B cell (primary cell): ENCODE results near the gene RGS9BP. TPM values are rescaled to one million over a fixed set of nuclear protein-coding genes. Genes with fewer than 3 reads are reported as not detected.

Experiments
- ATAC-seq: fragments of 200-7000 bp; cut with Tn5 transposase; one replicate; pipeline ENCODE4 v1.10.0; 2021; ENCODE audit warnings: low read depth, mild to moderate bottlenecking, moderate number of reproducible peaks, moderate library complexity
- CTCF ChIA-PET: fragments of 350-600 bp; sonication (Branson Sonifier 250); formaldehyde crosslinking; loops from one replicate; lab custom pipeline; 2021; ENCODE audit warnings: antibody characterized with exemption, inconsistent platforms; lab: Charles Lee
- POLR2A ChIA-PET: fragments of 350-600 bp; sonication (Branson Sonifier 250); formaldehyde crosslinking; loops from one replicate; lab custom pipeline; 2021; ENCODE audit warnings: antibody characterized with exemption; lab: Charles Lee
- DNase-seq: peaks from one replicate; pipeline ENCODE4 v3.0.0; 2013
- H2AFZ ChIP-seq: 2 replicates; pipeline ENCODE4 v1.6.1; 2012; ENCODE audit warnings: mild to moderate bottlenecking, low read depth, low read length; ENCODE audit not compliant: insufficient read depth, poor library complexity, severe bottlenecking
- H3K27ac ChIP-seq, 2 donors: 1 replicate in 1 of 2; 2 replicates in 1 of 2; pipeline ENCODE4 v1.5.1; 2012 to 2013; ENCODE audit warnings: low read length in 2 of 2, mild to moderate bottlenecking in 2 of 2, moderate library complexity in 1 of 2
- H3K27me3 ChIP-seq, 4 experiments: fragments of 200-600 bp in 1 of 4; sonication (generic) in 1 of 4; replicated peaks in 1 of 4; 1 replicate in 2 of 4; 2 replicates in 2 of 4; pipeline versions ENCODE4 v1.6.1 to v1.7.0; 2013 to 2016; ENCODE audit warnings: low read length in 3 of 4, mild to moderate bottlenecking in 2 of 4, mixed read lengths in 1 of 4, moderate library complexity in 1 of 4; ENCODE audit not compliant: insufficient read depth in 4 of 4, control insufficient read depth in 3 of 4; ENCODE audit errors: control extremely low read depth in 1 of 4
- H3K36me3 ChIP-seq, 2 experiments: replicated peaks in 1 of 2; 1 replicate in 1 of 2; 2 replicates in 1 of 2; pipeline versions ENCODE4 v1.6.1 to v1.7.1; 2013; ENCODE audit warnings: low read length in 1 of 2; ENCODE audit not compliant: insufficient read depth in 2 of 2, control insufficient read depth in 1 of 2; ENCODE audit errors: control extremely low read depth in 1 of 2, extremely low read depth in 1 of 2
- H3K4me1 ChIP-seq, 2 donors: fragments of 200-600 bp in 1 of 2; sonication (generic) in 1 of 2; 1 replicate in 1 of 2; 2 replicates in 1 of 2; pipeline versions ENCODE4 v1.5.1 to v1.6.1; 2013 to 2017; ENCODE audit warnings: low read length in 2 of 2; ENCODE audit not compliant: control insufficient read depth in 2 of 2, insufficient read depth in 2 of 2
- H3K4me2 ChIP-seq: replicated peaks from 2 replicates; pipeline ENCODE3; 2012; ENCODE audit warnings: mild to moderate bottlenecking, low read depth, low read length; ENCODE audit not compliant: poor library complexity, severe bottlenecking
- H3K4me3 ChIP-seq, 5 experiments: fragments of 200-600 bp in 1 of 5; sonication (generic) in 1 of 5; 1 replicate in 3 of 5; 2 replicates in 2 of 5; pipeline versions ENCODE4 v1.5.1 to v1.7.0; 2011 to 2016; ENCODE audit warnings: low read length in 4 of 5, mild to moderate bottlenecking in 4 of 5, low read depth in 2 of 5, control low read depth in 1 of 5, moderate library complexity in 1 of 5; ENCODE audit not compliant: insufficient read depth in 1 of 5; ENCODE audit errors: control extremely low read depth in 1 of 5, extremely low read depth in 1 of 5
- H3K79me2 ChIP-seq: fragments of 200-600 bp; sonication (generic); one replicate; pipeline ENCODE4 v1.6.0; 2016; ENCODE audit warnings: low read length; ENCODE audit not compliant: control insufficient read depth, insufficient read depth
- H3K9ac ChIP-seq: fragments of 200-600 bp; sonication (generic); 2 replicates; pipeline ENCODE4 v1.6.1; 2017; ENCODE audit warnings: mild to moderate bottlenecking, low read length, moderate library complexity
- H3K9me3 ChIP-seq, 3 donors: one replicate each; pipeline versions ENCODE4 v1.6.1 to v1.7.1; 2013; ENCODE audit warnings: low read length in 2 of 3; ENCODE audit not compliant: control insufficient read depth in 2 of 3, insufficient read depth in 1 of 3; ENCODE audit errors: control extremely low read depth in 1 of 3
- H4K20me1 ChIP-seq: 2 replicates; pipeline ENCODE4 v1.6.0; 2012; ENCODE audit warnings: mild to moderate bottlenecking, low read length; ENCODE audit not compliant: insufficient read depth, control insufficient read depth, poor library complexity, severe bottlenecking
- H3K27ac Mint-ChIP-seq: one replicate; pipeline ENCODE4 v1.8.0; 2021; ENCODE audit warnings: mixed read lengths
- H3K27me3 Mint-ChIP-seq: one replicate; pipeline ENCODE4 v1.8.0; 2021; ENCODE audit warnings: mixed read lengths
- H3K4me1 Mint-ChIP-seq: one replicate; pipeline ENCODE4 v1.8.0; 2021; ENCODE audit warnings: mixed read lengths
- H3K4me3 Mint-ChIP-seq: one replicate; pipeline ENCODE4 v1.8.0; 2021; ENCODE audit warnings: mixed read lengths
- H3K9me3 Mint-ChIP-seq: one replicate; pipeline ENCODE4 v1.8.0; 2022; ENCODE audit warnings: mixed read lengths; ENCODE audit not compliant: insufficient read depth
- EZH2 ChIP-seq: IDR thresholded peaks from 2 replicates; pipeline ENCODE4 v1.6.1; 2012; ENCODE audit warnings: borderline replicate concordance, low read depth, mild to moderate bottlenecking, moderate library complexity, low read length; ENCODE audit not compliant: insufficient read depth, poor library complexity, severe bottlenecking
- WGBS: methylation state at CpG from one replicate; pipeline ENCODE4 v1.1.5; 2013; ENCODE audit warnings: missing lambda C conversion rate; ENCODE audit not compliant: insufficient coverage; 5-methylcytosine and 5-hydroxymethylcytosine counted together
- intact Hi-C: fragments of 100-400 bp; cut with micrococcal nuclease; formaldehyde crosslinking; loops from one replicate; pipeline ENCODE4 v1.10.0; 2022
- polyA plus RNA-seq: library from polyadenylated mRNA; depleted of rRNA; stranded (reverse); fragments of >200 nt; gene quantifications from 2 replicates; pipeline ENCODE4 v1.2.3, GENCODE V29; 2012
- total RNA-seq, 2 donors: library from RNA; stranded (reverse); fragments of 120-200 nt in 1 of 2; gene quantifications; 1 replicate in 1 of 2; 2 replicates in 1 of 2; pipeline versions ENCODE4 v1.2.3 to v1.2.4, GENCODE V29; 2013 to 2022
- TF ChIP-seq, protein P1 (sequence below): fragments of 200-600 bp; IDR thresholded peaks from one replicate; pipeline ENCODE4 v1.8.0; 2022; ENCODE audit warnings: antibody characterized with exemption, mild to moderate bottlenecking

RGS9BP gene
- total and polyA plus RNA-seq, 2 donors (not counting 1 experiment from before 2014, with no cell fraction given), result 0.03 to 0.25 TPM

GRCh38 chr19:32676186-32676894, 692 bp downstream of the RGS9BP start:
- ChIA-PET POLR2A (interaction anchor here (3.0 kb wide), 1 partner anchor 15 kb away, joined by 16 read pairs; the partner anchor contains the start of gene NUDT19), CTCF (no interaction called here)
- H3K4me3 ChIP-seq, result peak overlapping the region in 4 of 5 experiments; percentile 55 to 90 (median 74)
- ATAC-seq (no peak), DNase-seq (peak; percentile 72)
- intact Hi-C loops, result loop anchor here (10.0 kb wide), 1 partner anchor 408 kb away; the partner anchor contains the start of gene GPATCH1
- WGBS, result 9% methylated on average over 93 of the region's 93 CpGs
- H3K4me2 ChIP-seq, result peak overlapping the region; percentile 94
- peak overlapping the region; percentile 84 for H2AFZ ChIP-seq
- H3K27ac Mint-ChIP-seq, result no peak overlapping the region
- H3K4me1 ChIP-seq, result peaks cover 25 to 34% of the 10 kb centered on the region in 2 donors
- H3K4me1 Mint-ChIP-seq, result peaks cover 37% of the 10 kb centered on the region
- peaks cover 34% of the 10 kb centered on the region for H3K79me2 ChIP-seq
- peaks cover 0 to 30% (median 9%) of the 10 kb centered on the region in 4 experiments for H3K27me3 ChIP-seq
- TF ChIP-seq EZH2, result peak; percentile 50
- TF ChIP-seq, protein P1, sequence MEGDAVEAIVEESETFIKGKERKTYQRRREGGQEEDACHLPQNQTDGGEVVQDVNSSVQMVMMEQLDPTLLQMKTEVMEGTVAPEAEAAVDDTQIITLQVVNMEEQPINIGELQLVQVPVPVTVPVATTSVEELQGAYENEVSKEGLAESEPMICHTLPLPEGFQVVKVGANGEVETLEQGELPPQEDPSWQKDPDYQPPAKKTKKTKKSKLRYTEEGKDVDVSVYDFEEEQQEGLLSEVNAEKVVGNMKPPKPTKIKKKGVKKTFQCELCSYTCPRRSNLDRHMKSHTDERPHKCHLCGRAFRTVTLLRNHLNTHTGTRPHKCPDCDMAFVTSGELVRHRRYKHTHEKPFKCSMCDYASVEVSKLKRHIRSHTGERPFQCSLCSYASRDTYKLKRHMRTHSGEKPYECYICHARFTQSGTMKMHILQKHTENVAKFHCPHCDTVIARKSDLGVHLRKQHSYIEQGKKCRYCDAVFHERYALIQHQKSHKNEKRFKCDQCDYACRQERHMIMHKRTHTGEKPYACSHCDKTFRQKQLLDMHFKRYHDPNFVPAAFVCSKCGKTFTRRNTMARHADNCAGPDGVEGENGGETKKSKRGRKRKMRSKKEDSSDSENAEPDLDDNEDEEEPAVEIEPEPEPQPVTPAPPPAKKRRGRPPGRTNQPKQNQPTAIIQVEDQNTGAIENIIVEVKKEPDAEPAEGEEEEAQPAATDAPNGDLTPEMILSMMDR, result no peak
- peak overlapping the region; percentile 68 for H3K9ac ChIP-seq
- H3K27me3 Mint-ChIP-seq, result peaks cover 16% of the 10 kb centered on the region
- peaks cover 0 to 13% (median 0%) of the 10 kb centered on the region in 3 donors for H3K9me3 ChIP-seq
- no peaks in the 10 kb centered on the region for H3K9me3 Mint-ChIP-seq
- H3K36me3 ChIP-seq, result no peaks in the 10 kb centered on the region
- peak overlapping the region; percentile 95 for H3K4me3 Mint-ChIP-seq
- H3K27ac ChIP-seq, result no peak overlapping the region
- H4K20me1 ChIP-seq, result peaks cover 31% of the 10 kb centered on the region
